Renal cortex interstitium (tissue), 11 donors: ENCODE measurements around the gene CREBZF. TPM values are rescaled to one million over a fixed set of nuclear protein-coding genes. Genes with fewer than 3 reads are reported as not detected.
A peak's percentile ranks its signal among the peaks of the same experiment; 100 is the strongest.
"Not testable (repeated sequence)": the region's sequence is repeated elsewhere in the genome, so short reads cannot be mapped to it uniquely, and the experiment has no call there.

Source experiments
- DNase-seq, 11 donors: peaks; one replicate each; pipeline ENCODE4 v3.0.0-alpha.2; 2013; ENCODE audit warnings: low read depth in 9 of 11, low spot score in 4 of 11; ENCODE audit errors: extremely low read depth in 1 of 11
- polyA plus RNA-seq, 3 donors: library from polyadenylated mRNA; unstranded; fragments of 120-200 nt; gene quantifications; one replicate each; pipeline ENCODE4 v1.2.1, GENCODE V29; 2013; ENCODE audit not compliant: insufficient read length in 3 of 3

Gene CREBZF
- polyA plus RNA-seq, 3 donors: 96.3 to 131 (median 120) TPM

DNA sequence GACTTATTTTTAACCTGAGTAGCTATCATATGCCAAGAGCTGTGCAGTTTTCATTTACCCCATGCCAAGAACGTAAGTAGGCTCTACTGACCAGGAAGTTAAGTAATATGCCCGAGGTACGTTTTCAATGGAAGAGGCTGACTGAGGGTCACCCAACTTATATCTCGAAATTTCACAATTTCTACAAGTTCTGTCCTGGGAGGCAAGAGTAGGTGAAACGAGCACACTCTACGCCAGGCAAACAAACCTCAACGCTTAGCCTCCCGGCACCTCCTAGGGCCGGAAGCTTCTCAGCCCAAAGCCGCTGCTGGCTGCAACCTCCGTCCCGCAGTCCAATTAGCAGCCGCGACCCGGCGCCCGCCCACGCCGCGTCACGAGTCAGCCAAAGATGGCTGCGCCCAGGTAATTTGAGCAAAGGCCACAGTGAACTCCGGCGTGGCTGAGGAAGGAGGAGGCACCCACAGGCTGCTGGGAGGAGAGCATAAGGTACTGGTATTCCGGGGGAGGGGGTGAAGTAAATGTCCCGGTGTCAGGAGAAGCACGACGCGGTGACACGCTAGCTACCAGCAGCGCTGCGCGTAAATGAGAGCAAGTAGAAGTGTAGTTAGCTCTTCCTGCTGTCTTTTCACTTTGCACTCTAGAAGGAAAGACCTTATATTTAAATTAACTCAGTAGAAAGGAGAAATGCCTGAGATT, 17.2 kb downstream of the CREBZF start, which contains the start of gene TMEM126A:
Gene TMEM126A, plus strand, starts transcription at position 364 of the 696 bp plus-strand sequence. CDS start 2,289 bp downstream, outside the sequence.
- DNase-seq: peak in 10 of 11 donors; percentile 70 to 87 (median 80)

DNA sequence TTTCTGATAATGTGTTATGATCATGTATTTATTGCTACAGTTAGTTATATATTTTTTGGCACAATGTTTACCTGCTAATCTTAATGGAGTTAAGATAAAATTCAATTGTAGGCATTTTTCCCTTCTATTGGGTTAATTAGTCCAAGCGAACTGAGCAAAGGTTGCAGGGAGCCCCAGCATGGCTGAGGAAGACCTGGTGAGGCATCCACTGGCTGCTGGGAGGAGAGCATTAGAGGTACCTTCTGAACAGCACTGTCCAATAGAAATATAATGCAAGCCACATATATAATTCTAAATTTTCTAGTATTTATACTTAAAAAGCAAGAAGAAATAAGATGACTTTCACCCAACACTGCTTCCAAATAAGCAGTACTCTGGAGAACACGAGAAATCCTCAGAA, 17.9 kb downstream of the CREBZF start:
- DNase-seq: no peak

DNA sequence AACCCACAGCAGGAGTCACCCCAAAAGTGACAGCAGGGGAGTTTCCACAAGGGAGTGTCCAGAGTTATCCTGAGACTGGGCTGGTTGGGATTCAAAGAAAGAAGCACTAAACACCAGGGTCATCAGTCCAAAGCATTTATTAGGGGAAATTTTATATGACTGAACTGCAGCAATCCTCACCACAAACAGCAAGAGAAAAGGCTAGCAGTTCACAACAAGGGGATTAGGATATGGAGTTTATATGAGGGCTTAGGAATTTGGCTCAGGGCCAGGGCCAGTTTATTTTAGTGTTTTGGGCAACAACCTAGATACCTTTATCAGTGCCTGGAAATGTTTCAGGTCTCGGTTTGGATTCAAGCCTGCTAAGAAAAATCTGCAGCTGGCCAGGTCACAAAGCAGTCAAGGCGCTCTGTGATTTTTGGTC, 21.7 kb downstream of the CREBZF start:
- no peak for DNase-seq

DNA sequence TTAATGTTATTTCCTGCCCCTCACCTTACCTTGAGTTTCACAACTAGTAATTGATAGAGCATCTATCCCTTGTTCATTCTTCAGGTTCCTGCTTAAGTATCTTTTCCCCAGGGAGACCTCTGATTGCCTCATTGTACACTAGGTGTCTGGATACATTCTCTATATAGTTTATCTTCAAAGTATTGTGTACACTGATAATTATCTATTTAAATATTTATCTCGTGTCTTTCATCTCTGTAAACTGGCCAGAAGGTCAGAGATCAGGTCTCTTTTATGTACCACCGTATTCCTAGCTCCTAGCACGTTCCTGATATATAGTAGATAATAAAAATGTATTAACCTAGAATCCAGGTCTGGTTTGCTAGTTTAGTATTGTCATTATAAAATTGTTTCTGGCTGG, 30.2 kb downstream of the CREBZF start:
- DNase-seq: no peak

DNA sequence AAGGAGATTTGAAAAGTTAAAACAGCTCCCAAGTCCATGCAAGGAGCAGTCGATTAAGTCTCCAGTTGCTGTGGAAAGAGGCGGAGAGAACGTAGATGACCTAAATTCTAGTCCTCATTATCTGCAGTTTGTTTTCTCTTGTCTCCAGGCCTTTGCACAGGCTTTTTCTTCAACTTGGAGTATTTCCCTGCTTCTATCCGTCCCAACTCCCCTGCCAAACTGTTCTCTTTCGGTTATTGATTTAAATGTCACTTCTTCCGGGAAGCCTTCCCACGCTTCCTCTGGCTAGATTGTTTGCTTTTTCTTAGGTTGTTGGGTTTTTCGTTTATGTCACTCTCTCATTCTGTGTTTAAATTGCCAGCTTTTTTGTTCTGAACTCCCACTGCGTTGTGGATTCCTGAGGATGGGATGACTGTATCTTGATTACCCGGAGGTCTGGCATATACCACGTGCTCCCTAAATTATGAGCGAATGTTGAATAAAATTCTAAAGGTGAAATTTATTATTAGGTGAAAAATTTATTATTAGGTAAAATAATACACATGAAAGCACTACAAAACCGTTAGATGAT, 36.1 kb downstream of the CREBZF start:
- no peak for DNase-seq

DNA sequence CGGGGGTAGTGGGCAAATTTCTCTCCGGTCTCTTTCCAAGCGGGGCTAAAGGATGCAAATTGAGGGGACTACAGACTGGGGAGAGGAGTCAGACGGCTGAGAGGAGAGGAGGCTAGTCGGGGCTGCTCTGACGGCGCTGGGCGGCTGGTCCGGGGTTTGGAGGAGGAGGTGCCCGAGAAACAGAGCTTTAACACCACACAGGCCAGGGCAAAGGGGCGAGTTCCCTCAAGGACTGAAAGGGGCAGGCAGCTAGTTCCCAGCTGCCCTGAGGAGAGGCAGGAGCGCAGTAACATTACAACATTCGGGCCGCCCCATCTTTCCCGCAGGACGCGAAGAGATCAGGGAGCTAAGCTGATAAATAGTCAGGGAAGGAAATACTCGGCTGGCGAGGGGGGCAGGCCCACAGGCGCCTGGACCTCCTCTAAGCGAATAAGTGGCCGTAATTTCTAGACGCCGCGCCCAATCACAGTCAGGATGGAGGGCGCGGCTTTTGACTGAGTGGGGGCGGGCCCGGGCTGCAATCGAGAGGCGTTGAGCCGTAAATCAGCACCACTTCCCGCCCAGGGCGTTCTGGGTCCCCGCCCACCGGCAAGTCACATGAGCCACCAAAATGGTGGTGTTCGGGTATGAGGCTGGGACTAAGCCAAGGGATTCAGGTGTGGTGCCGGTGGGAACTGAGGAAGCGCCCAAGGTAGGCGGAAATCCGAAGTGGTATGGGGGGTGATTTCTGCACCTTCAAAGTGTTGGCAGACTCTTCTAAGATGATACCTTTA, 36.7 kb downstream of the CREBZF start, which contains the start of gene TMEM126B:
Gene TMEM126B, plus strand, starts transcription at position 596 of the 773 bp plus-strand sequence. Its CDS starts 15 bp downstream, at position 611.
- DNase-seq: peak; percentile 87 to 98 (median 95)

DNA sequence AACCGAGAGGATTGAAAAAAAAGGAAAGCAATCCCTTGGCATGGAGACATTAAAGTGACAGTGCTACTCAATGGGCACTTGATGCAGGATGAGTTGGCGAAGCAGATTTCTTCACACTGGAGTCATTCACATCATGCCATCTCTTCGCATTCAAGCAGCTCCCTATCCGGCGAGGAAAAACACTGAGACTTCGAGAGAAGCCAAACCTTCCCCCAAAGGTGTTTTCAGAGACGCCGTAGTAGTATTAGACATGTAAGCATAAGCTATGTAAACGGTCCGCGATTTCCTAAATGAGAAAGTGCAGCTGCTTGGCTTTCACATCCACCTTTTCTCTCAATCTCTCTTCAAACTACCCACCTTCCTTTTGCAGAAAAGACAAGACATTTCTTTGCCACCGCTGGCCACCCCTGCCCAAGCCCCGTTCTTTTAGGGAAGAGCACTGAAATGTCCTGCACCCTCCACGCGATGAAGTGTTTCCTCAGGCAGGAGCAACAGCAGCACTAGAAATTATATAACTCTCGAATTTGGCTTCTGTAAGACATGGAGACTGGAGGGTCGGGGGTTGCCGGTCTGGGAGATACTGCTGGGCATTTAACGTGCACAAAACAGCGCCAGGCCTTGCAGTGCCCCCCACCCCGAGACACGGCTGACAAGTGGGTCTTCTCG, 37.5 kb downstream of the CREBZF start, which contains the start of gene DLG2:
Gene DLG2, minus strand, starts transcription at position 13 of the 666 bp plus-strand sequence.
- DNase-seq: peak in 3 of 11 donors; percentile 23 to 47 (median 24)

DNA sequence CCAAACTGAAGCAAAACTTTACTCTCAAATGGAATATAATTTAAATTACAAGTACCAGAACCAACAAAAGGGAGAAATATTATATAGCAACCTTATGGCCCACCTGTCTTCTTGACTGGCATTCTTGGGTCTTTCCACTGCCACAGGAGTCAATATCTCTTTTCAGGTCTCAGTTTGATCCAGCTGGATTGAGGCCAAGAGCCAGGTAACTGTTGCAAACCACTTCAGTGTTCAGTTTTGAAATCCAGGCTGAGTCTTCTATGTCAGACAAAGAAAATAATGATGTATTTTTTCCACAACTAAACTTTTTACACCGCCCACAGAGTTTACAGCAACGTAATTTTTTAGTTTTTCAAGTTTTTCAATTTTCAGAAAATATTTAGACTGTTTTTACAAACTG, 38.4 kb downstream of the CREBZF start:
- no peak for DNase-seq

DNA sequence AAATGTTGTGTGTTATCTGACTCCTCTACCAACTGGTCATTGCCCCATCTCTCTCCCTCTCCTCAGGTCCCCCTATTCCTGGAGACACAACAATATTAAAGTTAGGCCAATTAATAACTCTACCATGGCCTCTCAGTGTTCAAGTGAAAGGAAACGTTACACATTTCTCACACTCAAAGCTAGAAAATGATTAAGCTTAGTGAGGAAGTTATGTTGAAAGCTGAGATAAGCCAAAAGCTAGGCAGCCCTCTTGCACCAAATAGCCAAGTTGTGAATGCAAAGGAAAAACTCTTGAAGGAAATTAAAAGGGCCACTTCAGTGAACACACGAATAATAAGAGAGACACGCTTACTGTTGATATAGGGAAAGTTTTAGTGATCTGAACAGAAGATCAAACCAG, 44.7 kb downstream of the CREBZF start:
- no peak for DNase-seq

DNA sequence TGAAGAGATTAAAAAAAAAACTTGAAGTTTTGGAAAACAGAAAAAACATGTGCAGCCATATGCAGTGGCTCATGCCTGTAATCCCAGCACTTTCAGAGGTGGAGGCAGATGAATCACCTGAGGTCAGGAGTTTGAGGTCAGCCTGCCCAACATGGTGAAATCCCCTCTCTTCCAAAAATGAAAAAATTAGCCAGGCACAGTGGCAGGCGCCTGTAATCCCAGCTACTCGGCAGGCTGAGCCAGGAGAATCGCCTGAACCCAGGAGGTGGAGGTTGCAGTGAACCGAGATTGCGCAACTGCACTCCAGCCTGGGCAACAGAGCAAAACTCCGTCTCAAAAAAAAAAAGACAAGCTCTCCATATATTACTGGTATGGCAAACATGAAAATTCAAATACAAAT, 45.4 kb downstream of the CREBZF start:
- DNase-seq: no peak

DNA sequence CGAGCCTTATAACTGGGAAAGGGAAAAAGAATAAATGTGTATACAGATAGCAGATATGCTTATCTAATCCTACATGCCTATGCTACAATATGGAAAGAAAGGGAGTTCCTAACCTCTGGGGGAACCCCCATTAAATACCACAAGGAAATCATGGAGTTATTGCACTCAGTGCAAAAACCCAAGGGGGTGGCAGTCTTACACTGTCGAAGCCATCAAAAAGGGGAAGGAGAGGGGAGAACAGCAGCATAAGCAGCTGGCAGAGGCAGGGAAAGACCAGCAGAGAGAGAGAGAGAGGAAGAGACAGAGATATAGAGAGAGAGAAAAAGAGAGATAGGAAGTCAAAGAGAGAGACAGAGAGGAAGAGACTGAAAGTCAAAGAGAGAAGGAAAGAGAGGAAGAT, 53.3 kb downstream of the CREBZF start:
- not testable (repeated sequence) for DNase-seq

Other genes starting within 250 kb of the CREBZF start
- gene DLG2, start 37.8 kb downstream of the CREBZF start, polyA plus RNA-seq: 10 to 100 TPM in 2 of 3 donors, 1 to 10 TPM in 1; 9.9 to 11.8 (median 10.1) TPM
- gene TMEM126B, start 36.5 kb downstream of the CREBZF start, polyA plus RNA-seq: 10 to 100 TPM; 53.8 to 63.3 (median 58.8) TPM
- 10 to 100 TPM; 31.3 to 39.3 (median 33.3) TPM for gene TMEM126A, start 17.2 kb downstream of the CREBZF start, polyA plus RNA-seq
- gene CCDC89, start 21.1 kb upstream of the CREBZF start, polyA plus RNA-seq: 1 to 10 TPM; 2.4 to 4.1 (median 3.2) TPM
- gene SYTL2, start 146.0 kb upstream of the CREBZF start, polyA plus RNA-seq: 100 to 1,000 TPM in 1 of 3 donors, 10 to 100 TPM in 2; 66.2 to 103 (median 90.8) TPM
- gene CCDC83, start 190.3 kb upstream of the CREBZF start, polyA plus RNA-seq: under 1 TPM in 2 of 3 donors, not detected in 1; 0.06 to 0.12 TPM